Measurements from ENCODE around the gene SPRED2.
A peak's percentile ranks its signal among the peaks of the same experiment; 100 is the strongest.

The SPRED2 gene

GRCh38 chr2:65309699-65310098, 122.7 kb downstream of the SPRED2 start:
- DNase-seq (ENCODE audit: low read depth): no peak

GRCh38 chr2:65305934-65306333, 126.5 kb downstream of the SPRED2 start:
- no peak for DNase-seq (ENCODE audit: low read depth)

GRCh38 chr2:65300761-65301711, 131.4 kb downstream of the SPRED2 start:
- peak; percentile 35 for DNase-seq (ENCODE audit: low read depth)

GRCh38 chr2:65300134-65300760, 132.2 kb downstream of the SPRED2 start:
- no peak for DNase-seq (ENCODE audit: low read depth)

GRCh38 chr2:65299246-65299645, 133.2 kb downstream of the SPRED2 start:
- DNase-seq (ENCODE audit: low read depth): no peak

GRCh38 chr2:65298089-65298488, 134.3 kb downstream of the SPRED2 start:
- no peak for DNase-seq (ENCODE audit: low read depth)

- DNase-seq (ENCODE audit: low read depth): no peak
Observed at GRCh38 chr2:65297544-65297943, 134.9 kb downstream of the SPRED2 start.

- no peak for DNase-seq (ENCODE audit: low read depth)
Observed at GRCh38 chr2:65296971-65297370, 135.4 kb downstream of the SPRED2 start.

GRCh38 chr2:65294701-65295100, 137.7 kb downstream of the SPRED2 start:
- DNase-seq (ENCODE audit: low read depth): no peak

- DNase-seq (ENCODE audit: low read depth): no peak
Observed at GRCh38 chr2:65294136-65294535, 138.3 kb downstream of the SPRED2 start.

- DNase-seq (ENCODE audit: low read depth): no peak
Observed at GRCh38 chr2:65293376-65293775, 139.0 kb downstream of the SPRED2 start.

- no peak for DNase-seq (ENCODE audit: low read depth)
Observed at GRCh38 chr2:65292461-65293011, 139.9 kb downstream of the SPRED2 start.

- no peak for DNase-seq (ENCODE audit: low read depth)
Observed at GRCh38 chr2:65292106-65292400, 140.3 kb downstream of the SPRED2 start.

- no peak for DNase-seq (ENCODE audit: low read depth)
Observed at GRCh38 chr2:65291216-65292105, 140.9 kb downstream of the SPRED2 start.

- DNase-seq (ENCODE audit: low read depth): no peak
Observed at GRCh38 chr2:65287364-65287763, 145.0 kb downstream of the SPRED2 start.

- no peak for DNase-seq (ENCODE audit: low read depth)
Observed at GRCh38 chr2:65282477-65283053, 149.8 kb downstream of the SPRED2 start.

- no peak for DNase-seq (ENCODE audit: low read depth)
Observed at GRCh38 chr2:65281627-65282351, 150.6 kb downstream of the SPRED2 start.

GRCh38 chr2:65279756-65280155, 152.6 kb downstream of the SPRED2 start:
- no peak for DNase-seq (ENCODE audit: low read depth)

- DNase-seq (ENCODE audit: low read depth): no peak
Observed at GRCh38 chr2:65278531-65278981, 153.8 kb downstream of the SPRED2 start.

- no peak for DNase-seq (ENCODE audit: low read depth)
Observed at GRCh38 chr2:65277791-65278483, 154.5 kb downstream of the SPRED2 start.

Measured in T-helper 22 cell (primary cell).